Endothelial cell of umbilical vein (primary cell): ENCODE data around the gene BPTF.

Source experiments
- CTCF ChIP-seq, 2 donors: IDR thresholded peaks; 1 replicate in 1 of 2; 2 replicates in 1 of 2; pipeline ENCODE4 v1.5.1; 2011; ENCODE audit warnings: low read length in 2 of 2, mild to moderate bottlenecking in 2 of 2, moderate library complexity in 2 of 2, control low read depth in 1 of 2, inconsistent platforms in 1 of 2, low read depth in 1 of 2; ENCODE audit not compliant: insufficient read depth in 1 of 2; ENCODE audit errors: extremely low read depth in 1 of 2
- EZH2 ChIP-seq: IDR thresholded peaks from 2 replicates; pipeline ENCODE4 v1.6.1; 2012; ENCODE audit warnings: borderline replicate concordance, low read depth, mild to moderate bottlenecking, moderate library complexity, low read length, inconsistent platforms; ENCODE audit not compliant: severe bottlenecking
- JUN ChIP-seq: IDR thresholded peaks from 2 replicates; pipeline ENCODE4 v1.6.1; 2011; ENCODE audit warnings: borderline replicate concordance, low read depth; ENCODE audit not compliant: insufficient read length, insufficient read depth
- MYC ChIP-seq: IDR thresholded peaks from one replicate; pipeline ENCODE4 v1.6.1; 2011; ENCODE audit warnings: mild to moderate bottlenecking, low read depth, low read length
- POLR2A ChIP-seq: IDR thresholded peaks from 2 replicates; pipeline ENCODE4 v1.6.1; 2012; ENCODE audit warnings: low read depth, mild to moderate bottlenecking, control low read depth, low read length
- POLR2AphosphoS5 ChIP-seq: IDR thresholded peaks from 2 replicates; pipeline ENCODE4 v1.6.1; 2012; ENCODE audit warnings: low read depth, mild to moderate bottlenecking, control low read depth, low read length, moderate library complexity; ENCODE audit not compliant: insufficient read depth

- TF ChIP-seq CTCF (IDR thresholded peaks at IDR 0.05; ENCODE audit: extremely low read depth in 1 of 2, insufficient read depth in 1 of 2, low read depth in 1 of 2, low read length in 2 of 2) (no peak), POLR2A (no peak), JUN (no peak), POLR2AphosphoS5 (no peak), EZH2 (no peak), MYC (no peak)
These were observed 77.4 kb downstream of the BPTF start for GRCh38 chr17:67902511-67903231.
